Stimulated activated CD8-positive, alpha-beta memory T cell treated with anti-CD3 and anti-CD28 coated beads, Interleukin-4, amount 100 ng/mL, for 1 hour (primary cell): ENCODE results near the gene SCAI.
"Not testable (repeated sequence)": the region's sequence is repeated elsewhere in the genome, so short reads cannot be mapped to it uniquely, and the experiment has no call there.

Source experiments
- DNase-seq, 2 donors: peaks; one replicate each; pipeline ENCODE4 v3.0.0-alpha.2; 2020; ENCODE audit warnings: low read depth in 2 of 2, low spot score in 1 of 2

Gene SCAI

GRCh38 chr9:125038166-125038565 lies 105.2 kb downstream of the SCAI start:
- no peak for DNase-seq

DNA sequence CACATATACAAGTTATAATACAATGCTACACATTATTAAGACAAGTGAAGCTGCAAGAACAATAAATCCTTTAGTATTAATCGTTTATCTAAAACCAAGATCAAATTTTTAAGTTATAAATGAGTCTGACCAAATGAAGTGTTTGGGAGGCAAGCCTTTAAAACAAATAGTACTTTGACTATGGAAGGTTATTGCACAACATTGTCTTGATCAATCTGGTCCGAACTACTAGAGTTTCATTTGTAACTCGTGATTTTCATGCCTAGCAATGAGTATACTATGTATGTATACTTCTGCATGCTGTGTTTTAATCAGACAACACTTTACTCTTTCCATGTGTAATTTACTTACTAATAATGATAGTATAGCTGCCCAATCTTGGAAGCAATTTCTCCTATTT lies 115.3 kb downstream of the SCAI start:
- no peak for DNase-seq

DNA sequence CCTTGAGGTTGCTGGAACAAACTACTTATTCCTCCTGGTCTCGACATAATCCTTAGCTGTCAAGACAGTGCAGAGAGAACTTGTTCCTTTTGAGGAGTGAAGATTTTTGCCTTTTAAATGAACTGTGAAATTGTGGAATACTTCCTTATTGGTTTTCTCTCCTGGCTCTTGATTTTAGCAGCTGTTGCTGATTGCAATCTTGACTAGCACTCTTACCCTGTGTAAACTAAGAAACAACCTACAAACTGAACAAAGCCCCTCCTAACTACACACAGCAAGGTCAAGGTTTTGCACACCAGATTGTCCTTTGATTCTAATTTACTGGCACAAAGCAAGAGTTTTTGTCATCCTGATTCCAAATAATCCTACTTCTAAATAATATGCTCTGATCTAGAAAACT lies 118.4 kb downstream of the SCAI start:
- DNase-seq = no peak

DNA sequence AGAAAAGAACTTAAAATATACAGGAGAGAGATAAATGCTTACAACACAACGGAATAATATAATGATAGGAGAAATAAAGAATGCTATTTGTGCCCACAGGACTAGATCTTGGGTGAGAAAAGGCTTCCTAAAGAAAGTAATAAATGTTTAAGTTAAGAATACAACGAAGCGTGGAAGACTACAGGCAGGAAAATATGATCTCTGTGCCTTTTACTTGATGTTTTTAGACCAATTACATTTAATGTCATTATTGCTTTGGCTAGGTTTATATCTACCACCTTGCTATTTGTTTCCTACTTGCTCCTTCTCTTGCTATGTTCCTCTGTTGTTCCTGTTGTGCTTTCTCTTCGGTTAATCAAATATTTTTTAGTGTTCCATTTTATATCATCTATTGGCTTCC lies 122.3 kb downstream of the SCAI start:
- no peak for DNase-seq

DNA sequence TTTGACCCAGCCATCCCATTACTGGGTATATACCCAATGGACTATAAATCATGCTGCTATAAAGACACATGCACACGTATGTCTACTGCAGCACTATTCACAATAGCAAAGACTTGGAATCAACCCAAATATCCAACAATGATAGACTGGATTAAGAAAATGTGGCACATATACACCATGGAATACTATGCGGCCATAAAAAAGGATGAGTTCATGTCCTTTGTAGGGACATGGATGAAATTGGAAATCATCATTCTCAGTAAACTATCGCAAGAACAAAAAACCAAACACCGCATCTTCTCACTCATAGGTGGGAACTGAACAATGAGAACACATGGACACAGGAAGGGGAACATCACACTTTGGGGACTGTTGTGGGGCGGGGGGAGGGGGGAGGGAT lies 127.7 kb downstream of the SCAI start:
- not testable (repeated sequence) for DNase-seq

DNA sequence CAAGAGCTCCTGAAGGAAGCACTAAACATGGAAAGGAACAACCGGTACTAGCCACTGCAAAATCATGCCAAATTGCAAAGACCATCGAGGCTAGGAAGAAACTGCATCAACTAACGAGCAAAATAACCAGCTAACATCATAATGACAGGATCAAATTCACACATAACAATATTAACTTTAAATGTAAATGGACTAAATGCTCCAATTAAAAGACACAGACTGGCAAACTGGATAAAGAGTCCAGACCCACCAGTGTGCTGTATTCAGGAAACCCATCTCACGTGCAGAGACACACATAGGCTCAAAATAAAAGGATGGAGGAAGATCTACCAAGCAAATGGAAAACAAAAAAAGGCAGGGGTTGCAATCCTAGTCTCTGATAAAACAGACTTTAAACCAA lies 131.3 kb downstream of the SCAI start:
- DNase-seq = not testable (repeated sequence)

- no peak for DNase-seq
Measured at GRCh38 chr9:125008599-125008998, 134.7 kb downstream of the SCAI start.

- DNase-seq = no peak
Measured at GRCh38 chr9:125003332-125003731, 140.0 kb downstream of the SCAI start.

- DNase-seq = no peak
Measured at GRCh38 chr9:124983698-124984097, 159.6 kb downstream of the SCAI start.

DNA sequence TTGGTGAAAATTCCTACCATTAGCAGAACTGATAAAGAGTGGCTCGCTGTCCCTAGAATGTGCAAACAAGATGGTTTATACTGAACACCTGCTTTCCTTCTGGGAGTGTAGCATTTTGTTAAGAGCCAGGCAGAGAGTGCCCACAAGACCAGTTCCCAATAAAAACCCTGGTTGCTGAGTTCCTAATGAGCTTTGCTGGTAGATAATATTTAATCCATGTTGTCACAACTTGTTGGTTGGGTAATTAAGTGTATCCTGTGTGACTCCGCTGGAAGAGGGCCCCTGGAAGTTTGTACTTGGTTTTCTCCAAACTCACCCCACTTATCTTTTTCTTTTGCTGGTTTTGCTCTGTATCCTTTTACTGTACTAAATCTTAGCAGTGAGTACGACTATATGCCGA lies 162.9 kb downstream of the SCAI start:
- DNase-seq = no peak

DNA sequence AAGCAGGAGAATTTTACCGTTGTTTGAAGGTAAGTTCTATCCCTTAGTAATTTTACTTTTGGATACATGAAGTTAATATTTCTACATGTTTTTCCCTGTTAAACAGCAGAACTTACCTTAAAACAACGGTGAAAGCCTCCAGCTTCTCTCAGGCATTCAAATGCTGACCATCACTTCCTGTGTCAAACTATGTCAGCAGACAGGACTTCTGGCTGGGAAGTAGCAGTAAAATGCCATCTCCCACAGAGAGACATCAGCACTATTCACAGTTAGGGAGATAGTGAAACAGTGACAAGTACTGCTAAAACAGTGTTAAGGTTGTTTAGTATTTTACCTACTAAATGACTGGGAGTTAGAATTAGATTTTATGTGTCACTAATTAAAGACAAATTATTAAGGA lies 168.2 kb downstream of the SCAI start:
- DNase-seq = no peak

GRCh38 chr9:124973807-124974206 lies 169.5 kb downstream of the SCAI start:
- DNase-seq = no peak

DNA sequence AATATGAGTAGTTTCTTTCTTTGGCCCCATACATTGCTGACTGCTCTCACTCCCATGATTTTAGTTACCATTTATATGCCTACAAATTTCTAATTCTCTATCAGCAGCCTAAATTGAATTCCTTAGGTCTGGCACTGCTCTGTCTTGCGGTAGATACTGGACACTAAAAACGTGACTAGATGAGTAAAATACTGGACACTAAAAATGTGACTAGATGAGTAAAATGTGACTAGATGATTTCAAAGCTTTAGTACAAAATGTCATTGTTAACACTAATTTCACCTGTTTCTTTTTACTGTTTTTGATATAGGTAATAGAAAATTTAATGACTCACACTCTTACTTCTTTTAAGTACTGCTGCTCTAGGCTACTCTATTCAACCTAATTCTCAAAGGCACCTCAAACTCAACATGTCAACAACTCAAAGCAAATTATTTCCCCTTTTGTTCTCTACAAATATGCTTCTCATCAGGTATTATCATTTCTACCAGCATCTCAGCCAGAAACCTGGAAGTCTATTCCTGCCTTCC lies 171.0 kb downstream of the SCAI start:
- no peak for DNase-seq

DNA sequence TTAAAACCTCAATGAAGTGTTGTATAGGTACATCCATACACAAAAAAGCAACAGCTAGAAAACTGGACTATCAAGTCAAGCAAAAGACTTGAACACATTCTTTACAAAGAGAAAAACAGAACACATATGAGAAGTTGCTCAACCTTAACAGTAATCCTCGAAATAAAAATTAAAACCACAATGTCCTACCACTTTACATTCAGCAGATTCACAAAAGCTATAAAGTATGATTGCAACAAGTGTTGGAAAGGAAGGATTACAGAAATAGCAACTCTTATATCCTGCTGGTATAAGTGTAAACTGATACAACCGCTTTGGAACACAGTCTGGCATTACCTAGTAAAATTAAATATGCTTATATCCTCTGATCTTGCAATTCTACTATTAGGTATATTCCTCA lies 173.9 kb downstream of the SCAI start:
- DNase-seq = no peak

GRCh38 chr9:124968238-124968637 lies 175.1 kb downstream of the SCAI start:
- DNase-seq = no peak

- not testable (repeated sequence) for DNase-seq
Measured at GRCh38 chr9:124965775-124966568, 177.4 kb downstream of the SCAI start.

DNA sequence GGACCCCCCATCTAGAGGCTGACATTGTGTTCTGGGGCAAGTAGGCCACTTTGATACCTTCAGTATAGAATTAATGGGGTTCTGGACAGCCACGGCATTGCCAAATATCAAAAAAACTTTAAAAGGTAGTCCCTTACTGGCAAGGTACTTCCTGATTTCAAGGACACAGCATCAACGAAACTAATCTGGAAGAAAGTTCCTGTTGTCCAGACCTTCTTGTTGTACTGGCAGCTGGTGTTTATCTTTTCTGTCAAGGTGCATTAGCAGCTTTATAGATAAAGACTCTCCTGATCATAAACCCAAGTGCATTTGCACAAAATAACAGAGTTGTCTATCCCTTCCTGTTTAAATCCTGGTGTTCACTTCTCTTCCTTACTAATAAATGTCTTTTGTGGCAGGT lies 178.7 kb downstream of the SCAI start:
- no peak for DNase-seq

DNA sequence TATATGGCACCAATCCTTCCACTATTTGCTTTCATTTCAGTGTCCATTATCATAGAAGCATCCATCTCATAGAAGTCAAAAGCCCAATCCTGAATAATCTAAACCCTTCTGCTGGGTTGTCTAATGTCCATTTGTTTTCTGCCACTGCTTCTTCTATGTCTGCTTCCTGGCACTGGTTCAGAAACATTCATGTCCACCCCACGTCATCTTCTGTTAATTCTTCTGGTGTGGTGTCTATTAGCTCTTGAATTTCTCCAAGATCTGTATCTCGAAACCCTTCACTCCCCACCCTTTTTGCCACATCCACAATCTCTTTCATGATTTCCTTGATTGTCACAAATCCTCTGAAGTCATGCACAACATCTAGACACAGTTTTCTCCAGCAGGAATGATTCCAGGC lies 179.3 kb downstream of the SCAI start:
- no peak for DNase-seq

DNA sequence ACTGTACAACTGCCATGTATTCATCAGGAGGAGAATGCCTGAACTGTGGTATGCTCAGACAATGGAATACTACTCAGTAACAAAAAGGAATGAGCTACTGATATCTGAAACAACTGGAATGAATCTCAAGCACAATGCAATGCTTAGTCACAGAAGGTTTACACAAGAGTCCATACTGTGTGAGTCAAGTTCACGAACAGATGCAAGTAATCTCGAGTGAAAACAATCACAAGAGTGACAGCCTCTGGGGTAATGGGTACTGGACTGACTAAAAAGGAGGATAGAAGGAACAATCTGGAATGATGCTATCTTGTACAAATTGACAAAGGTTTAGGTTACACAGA lies 182.9 kb downstream of the SCAI start:
- DNase-seq = no peak

DNA sequence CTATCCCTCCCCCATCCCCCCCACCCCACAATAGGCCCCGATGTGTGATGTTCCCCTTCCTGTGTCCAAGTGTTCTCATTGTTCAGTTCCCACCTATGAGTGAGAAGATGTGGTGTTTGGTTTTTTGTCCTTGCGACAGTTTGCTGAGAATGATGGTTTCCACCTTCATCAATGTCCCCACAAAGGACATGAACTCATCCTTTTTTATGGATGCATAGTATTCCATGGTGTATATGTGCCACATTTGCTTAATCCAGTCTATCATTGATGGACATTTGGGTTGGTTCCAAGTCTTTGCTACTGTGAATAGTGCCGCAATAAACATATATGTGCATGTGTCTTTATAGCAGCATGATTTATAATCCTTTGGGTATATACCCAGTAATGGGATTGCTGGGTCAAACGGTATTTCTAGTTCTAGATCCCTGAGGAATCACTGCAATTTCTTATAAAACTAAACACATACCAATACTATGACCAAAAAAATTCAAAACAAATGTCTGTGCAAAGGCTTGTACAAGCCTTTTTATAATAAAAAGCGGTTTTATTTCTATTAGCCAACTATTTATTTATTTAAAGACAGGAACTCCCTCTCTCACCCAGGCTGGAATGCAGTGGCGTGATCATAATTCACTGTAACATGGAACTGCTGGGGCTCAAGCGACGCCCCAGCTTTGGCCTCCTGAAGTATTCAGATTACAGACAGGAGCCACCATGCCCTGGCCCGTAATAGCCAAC lies 183.5 kb downstream of the SCAI start:
- DNase-seq = not testable (repeated sequence)

- DNase-seq = no peak
Measured at GRCh38 chr9:124954255-124954654, 189.1 kb downstream of the SCAI start.

DNA sequence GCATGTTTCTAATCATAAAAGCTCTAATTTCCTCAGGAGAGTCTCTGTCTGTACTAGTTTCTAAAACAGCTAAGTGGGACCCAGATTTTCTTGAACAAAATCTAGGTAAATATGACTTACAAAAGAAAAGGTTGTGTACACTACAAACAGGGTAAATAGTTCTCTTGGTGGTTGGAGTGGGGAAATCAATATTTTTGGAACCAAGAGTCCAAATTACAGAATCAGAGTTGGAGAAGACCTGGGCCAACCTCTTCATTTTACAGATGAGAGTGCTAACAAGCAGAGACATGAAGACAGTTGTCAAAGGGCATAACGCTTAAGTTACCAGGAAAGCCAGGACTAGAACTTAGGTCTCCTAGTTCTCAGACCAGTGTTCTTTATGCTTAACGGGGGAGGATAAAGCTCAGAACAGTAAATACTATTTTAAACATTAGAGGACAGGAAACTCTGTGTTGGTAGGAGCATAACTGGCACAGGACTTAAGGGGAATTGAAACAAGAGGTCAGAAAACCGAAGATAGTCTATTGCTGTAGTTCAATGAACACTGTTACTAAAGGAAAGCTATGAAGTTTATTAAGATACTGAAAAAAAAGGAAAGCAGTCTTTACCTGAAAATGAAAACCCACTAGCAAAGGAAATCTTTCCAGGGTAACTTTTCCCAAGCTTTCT lies 193.1 kb downstream of the SCAI start:
- no peak for DNase-seq
